Vagina (tissue), 2 donors: ENCODE data around the gene KRTAP9-7. TPM values are rescaled to one million over a fixed set of nuclear protein-coding genes. Genes with fewer than 3 reads are reported as not detected.
"Not testable (repeated sequence)": the region's sequence is repeated elsewhere in the genome, so short reads cannot be mapped to it uniquely, and the experiment has no call there.

Experiments
- DNase-seq, 2 donors: peaks; one replicate each; pipeline ENCODE4 v3.0.0-alpha.2; 2017; ENCODE audit errors: extremely low spot score in 2 of 2
- H3K27ac ChIP-seq: fragments of 200-600 bp; sonication (generic); one replicate; pipeline ENCODE4 v1.5.1; 2019
- H3K27me3 ChIP-seq: fragments of 200-600 bp; sonication (generic); one replicate; pipeline ENCODE4 v1.5.1; 2019
- H3K36me3 ChIP-seq, 2 donors: fragments of 200-600 bp; sonication (generic); one replicate each; pipeline ENCODE4 v1.5.1; 2017 to 2019
- H3K4me1 ChIP-seq: fragments of 200-600 bp; sonication (generic); one replicate; pipeline ENCODE4 v1.5.1; 2019
- H3K4me3 ChIP-seq, 2 donors: fragments of 200-600 bp; sonication (generic); 1 replicate in 1 of 2; 2 replicates in 1 of 2; pipeline ENCODE4 v1.5.1; 2016 to 2019
- H3K9me3 ChIP-seq: fragments of 200-600 bp; sonication (generic); one replicate; pipeline ENCODE4 v1.5.1; 2019
- CTCF ChIP-seq, 3 experiments: fragments of 450-650 bp in 2 of 3; fragments of 200-600 bp in 1 of 3; sonication (generic) in 1 of 3; IDR thresholded peaks; one replicate each; pipeline ENCODE4 v1.5.1; 2017 to 2019; ENCODE audit warnings: antibody characterized with exemption in 3 of 3, mild to moderate bottlenecking in 2 of 3, moderate library complexity in 2 of 3
- POLR2A ChIP-seq, 2 donors: fragments of 450-650 bp; IDR thresholded peaks; one replicate each; pipeline ENCODE4 v1.6.1; 2017; ENCODE audit warnings: antibody characterized with exemption in 2 of 2, mild to moderate bottlenecking in 2 of 2, moderate library complexity in 2 of 2
- POLR2AphosphoS5 ChIP-seq, 2 donors: sonication (generic); formaldehyde crosslinking; IDR thresholded peaks; one replicate each; pipeline ENCODE4 v1.9.0; 2017; ENCODE audit warnings: antibody characterized with exemption in 2 of 2, mild to moderate bottlenecking in 2 of 2, low read depth in 1 of 2; ENCODE audit not compliant: insufficient read depth in 1 of 2
- intact Hi-C: fragments of 100-400 bp; cut with DNase I; formaldehyde crosslinking; loops from one replicate; pipeline ENCODE4 v1.15.1; 2023
- total RNA-seq: library from RNA; depleted of rRNA; stranded (reverse); fragments of >200 nt; gene quantifications from one replicate; pipeline ENCODE4 v1.2.3, GENCODE V29; 2016

KRTAP9-7 gene
- total RNA-seq, 1 donor from 2014 or later: not detected

- no peak overlapping the region for H3K27ac ChIP-seq
- no peaks in the 10 kb centered on the region for H3K27me3 ChIP-seq
- DNase-seq: no peak
- intact Hi-C loops: no loop called here
- no peaks in the 10 kb centered on the region for H3K36me3 ChIP-seq
- H3K9me3 ChIP-seq: no peaks in the 10 kb centered on the region
- TF ChIP-seq POLR2AphosphoS5 (IDR thresholded peaks at IDR 0.05; ENCODE audit: insufficient read depth in 1 of 2, low read depth in 1 of 2) (no peak), CTCF (IDR thresholded peaks at IDR 0.05) (no peak), POLR2A (IDR thresholded peaks at IDR 0.05) (no peak)
- no peaks in the 10 kb centered on the region for H3K4me1 ChIP-seq
- no peak overlapping the region for H3K4me3 ChIP-seq
Measured at GRCh38 chr17:41263212-41263611, 12.3 kb upstream of the KRTAP9-7 start.

GRCh38 chr17:41264599-41264998 lies 10.9 kb upstream of the KRTAP9-7 start:
- Histone ChIP-seq H3K27me3 (no peaks in the 10 kb centered on the region), H3K4me1 (no peaks in the 10 kb centered on the region), H3K4me3 (no peak overlapping the region), H3K9me3 (no peaks in the 10 kb centered on the region), H3K27ac (no peak overlapping the region), H3K36me3 (no peaks in the 10 kb centered on the region)
- no peak for DNase-seq
- no peak for TF ChIP-seq CTCF (IDR thresholded peaks at IDR 0.05)
- no peak for TF ChIP-seq POLR2AphosphoS5 (IDR thresholded peaks at IDR 0.05; ENCODE audit: insufficient read depth in 1 of 2, low read depth in 1 of 2)
- no peak for TF ChIP-seq POLR2A (IDR thresholded peaks at IDR 0.05)
- intact Hi-C loops: no loop called here

DNA sequence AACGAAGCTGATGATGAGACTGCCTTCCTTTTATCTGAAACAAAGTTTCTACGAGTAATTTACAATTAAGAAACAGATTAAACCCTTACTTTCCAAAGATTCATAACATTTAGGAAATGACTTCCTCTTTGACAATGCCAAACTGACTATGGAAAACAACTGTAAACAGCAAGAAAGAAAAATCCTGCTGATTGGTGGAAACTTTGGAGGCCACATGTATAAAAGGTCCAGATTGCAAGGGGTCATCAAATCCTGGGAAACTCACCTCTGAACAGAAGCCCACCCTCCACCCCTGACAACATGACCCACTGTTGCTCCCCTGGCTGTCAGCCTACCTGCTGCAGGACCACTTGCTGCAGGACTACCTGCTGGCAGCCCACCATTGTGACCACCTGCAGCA lies 10.4 kb upstream of the KRTAP9-7 start, which contains the start of gene KRTAP9-6:
Gene KRTAP9-6, plus strand, starts transcription at position 301 of the 400 bp plus-strand sequence. Its CDS starts 0 bp downstream, at position 301.
- Histone ChIP-seq H3K36me3 (no peaks in the 10 kb centered on the region), H3K27me3 (no peaks in the 10 kb centered on the region)

DNA sequence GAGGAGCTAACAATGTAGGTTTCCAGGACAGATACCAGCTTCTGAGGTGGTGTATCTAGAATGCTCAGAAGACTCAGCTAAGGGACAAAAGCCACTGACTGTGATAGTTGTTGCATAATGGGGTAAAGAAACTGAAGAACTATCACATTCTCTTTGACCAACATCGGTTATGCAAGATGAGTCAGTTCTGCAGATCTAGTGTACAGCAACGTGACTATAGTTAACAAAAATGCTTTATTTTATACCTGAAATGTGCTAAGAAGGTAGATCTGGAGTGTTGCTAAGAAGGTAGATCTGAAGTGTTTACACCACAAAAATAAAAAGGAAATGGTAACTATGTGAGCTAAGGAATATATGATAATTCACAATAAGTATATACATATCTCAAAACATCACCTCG lies 7.8 kb upstream of the KRTAP9-7 start:
- H3K27ac ChIP-seq: no peak overlapping the region
- intact Hi-C loops: no loop called here

More for the DNA sequence above, 10.4 kb upstream of the KRTAP9-7 start, which contains the start of gene KRTAP9-6:
- intact Hi-C loops: no loop called here
- Histone ChIP-seq H3K27ac (no peak within 1 kb of the TSS), H3K4me3 (no peak within 1 kb of the TSS), H3K4me1 (no peaks in the 10 kb centered on the region), H3K9me3 (no peaks in the 10 kb centered on the region)
- TF ChIP-seq POLR2A (IDR thresholded peaks at IDR 0.05) (no peak), POLR2AphosphoS5 (IDR thresholded peaks at IDR 0.05; ENCODE audit: insufficient read depth in 1 of 2, low read depth in 1 of 2) (no peak), CTCF (IDR thresholded peaks at IDR 0.05) (no peak)
- no peak for DNase-seq

DNA sequence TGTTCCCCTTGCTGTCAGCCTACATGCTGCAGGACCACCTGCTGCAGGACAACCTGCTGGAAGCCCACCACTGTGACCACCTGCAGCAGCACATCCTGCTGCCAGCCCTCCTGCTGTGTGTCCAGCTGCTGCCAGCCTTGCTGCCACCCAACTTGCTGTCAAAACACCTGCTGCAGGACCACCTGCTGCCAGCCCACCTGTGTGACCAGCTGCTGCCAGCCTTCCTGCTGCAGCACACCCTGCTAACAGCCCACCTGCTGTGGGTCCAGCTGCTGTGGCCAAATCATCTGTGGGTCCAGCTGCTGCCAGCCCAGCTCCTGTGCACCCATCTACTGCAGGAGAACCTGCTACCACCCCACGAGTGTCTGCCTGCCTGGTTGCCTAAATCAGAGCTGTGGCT lies 4.2 kb upstream of the KRTAP9-7 start:
- intact Hi-C loops, H3K4me3 ChIP-seq, H3K9me3 ChIP-seq, H3K36me3 ChIP-seq, H3K27me3 ChIP-seq, DNase-seq, H3K27ac ChIP-seq, H3K4me1 ChIP-seq: not testable (repeated sequence)

More for the DNA sequence above, 7.8 kb upstream of the KRTAP9-7 start:
- no peaks in the 10 kb centered on the region for H3K4me1 ChIP-seq
- DNase-seq: no peak
- H3K27me3 ChIP-seq: no peaks in the 10 kb centered on the region
- no peak for TF ChIP-seq POLR2AphosphoS5 (IDR thresholded peaks at IDR 0.05; ENCODE audit: insufficient read depth in 1 of 2, low read depth in 1 of 2)
- TF ChIP-seq CTCF (IDR thresholded peaks at IDR 0.05): no peak
- no peak for TF ChIP-seq POLR2A (IDR thresholded peaks at IDR 0.05)
- no peak overlapping the region for H3K4me3 ChIP-seq
- H3K36me3 ChIP-seq: no peaks in the 10 kb centered on the region
- no peaks in the 10 kb centered on the region for H3K9me3 ChIP-seq
